Osteoblast (primary cell): Measurements from ENCODE around the gene NACC2. TPM values are rescaled to one million over a fixed set of nuclear protein-coding genes. Genes with fewer than 3 reads are reported as not detected.
A peak's percentile ranks its signal among the peaks of the same experiment; 100 is the strongest.

Experiments
- DNase-seq: peaks from one replicate; pipeline ENCODE4 v3.0.0; 2011; ENCODE audit warnings: low spot score, mixed read lengths; ENCODE audit not compliant: insufficient read length; ENCODE audit errors: missing footprints
- H2AFZ ChIP-seq: 2 replicates; pipeline ENCODE4 v1.6.0; 2011; ENCODE audit warnings: mild to moderate bottlenecking, low read length
- H3K27ac ChIP-seq: 2 replicates; pipeline ENCODE4 v1.5.1; 2011; ENCODE audit warnings: mild to moderate bottlenecking, low read depth, low read length, moderate library complexity
- H3K27me3 ChIP-seq: 2 replicates; pipeline ENCODE4 v1.6.0; 2012; ENCODE audit warnings: mild to moderate bottlenecking, control low read depth, inconsistent platforms, low read length, moderate library complexity; ENCODE audit not compliant: insufficient read depth
- H3K36me3 ChIP-seq: 2 replicates; pipeline ENCODE4 v1.5.1; 2011; ENCODE audit warnings: mild to moderate bottlenecking, low read length, control low read depth, moderate library complexity; ENCODE audit not compliant: insufficient read depth
- H3K4me1 ChIP-seq: 2 replicates; pipeline ENCODE4 v1.5.1; 2011; ENCODE audit warnings: mild to moderate bottlenecking, low read length, control low read depth, moderate library complexity; ENCODE audit not compliant: insufficient read depth
- H3K4me2 ChIP-seq: 2 replicates; pipeline ENCODE4 v1.6.0; 2011; ENCODE audit warnings: mild to moderate bottlenecking, low read length; ENCODE audit not compliant: insufficient read depth
- H3K4me3 ChIP-seq: fragments of 200-600 bp; sonication (generic); 3 replicates; pipeline ENCODE4 v1.5.1; 2012; ENCODE audit warnings: mild to moderate bottlenecking, low read length, inconsistent platforms; ENCODE audit not compliant: insufficient read depth
- H3K79me2 ChIP-seq: 2 replicates; pipeline ENCODE4 v1.6.0; 2012; ENCODE audit warnings: mild to moderate bottlenecking, low read length, control low read depth, inconsistent platforms; ENCODE audit not compliant: insufficient read depth
- H3K9me3 ChIP-seq: 2 replicates; pipeline ENCODE4 v1.5.1; 2011; ENCODE audit warnings: low read depth, low read length, control low read depth
- H4K20me1 ChIP-seq: 2 replicates; pipeline ENCODE4 v1.6.0; 2012; ENCODE audit warnings: mild to moderate bottlenecking, low read length, control low read depth; ENCODE audit not compliant: insufficient read depth
- CTCF ChIP-seq: IDR thresholded peaks from 2 replicates; pipeline ENCODE4 v1.5.1; 2011; ENCODE audit warnings: mild to moderate bottlenecking, low read depth, low read length, moderate library complexity; ENCODE audit errors: extremely low read depth
- total RNA-seq: library from RNA; depleted of rRNA; stranded (reverse); fragments of >200 nt; gene quantifications from 2 replicates; pipeline ENCODE4 v1.2.3, GENCODE V29; 2012

The NACC2 gene
- total RNA-seq, 1 donor: 32.9 TPM

- Histone ChIP-seq H3K36me3 (no peaks in the 10 kb centered on the region), H3K27ac (no peak overlapping the region), H4K20me1 (peaks cover 68% of the 10 kb centered on the region), H3K9me3 (no peaks in the 10 kb centered on the region), H3K4me3 (no peak overlapping the region), H3K4me1 (no peaks in the 10 kb centered on the region), H3K4me2 (no peak overlapping the region), H3K79me2 (peaks cover 93% of the 10 kb centered on the region), H3K27me3 (no peaks in the 10 kb centered on the region), H2AFZ (no peak overlapping the region)
- peak; percentile 50 for DNase-seq
- TF ChIP-seq CTCF: no peak
Measured at GRCh38 chr9:136081826-136082495, 13.1 kb downstream of the NACC2 start.

- DNase-seq: peak; percentile 83
- H3K36me3 ChIP-seq: no peaks in the 10 kb centered on the region
- TF ChIP-seq CTCF: no peak
- H4K20me1 ChIP-seq: peaks cover 68% of the 10 kb centered on the region
- peaks cover 90% of the 10 kb centered on the region for H3K79me2 ChIP-seq
- no peak overlapping the region for H3K4me2 ChIP-seq
- no peaks in the 10 kb centered on the region for H3K9me3 ChIP-seq
- H3K4me1 ChIP-seq: no peaks in the 10 kb centered on the region
- no peaks in the 10 kb centered on the region for H3K27me3 ChIP-seq
- H3K27ac ChIP-seq: no peak overlapping the region
- no peak overlapping the region for H3K4me3 ChIP-seq
- no peak overlapping the region for H2AFZ ChIP-seq
Measured at GRCh38 chr9:136081113-136081825, 13.8 kb downstream of the NACC2 start.

- Histone ChIP-seq H3K4me2 (no peak overlapping the region), H3K27ac (no peak overlapping the region), H4K20me1 (peaks cover 70% of the 10 kb centered on the region), H3K9me3 (no peaks in the 10 kb centered on the region), H3K36me3 (no peaks in the 10 kb centered on the region), H3K4me1 (no peaks in the 10 kb centered on the region), H3K4me3 (no peak overlapping the region), H3K79me2 (peaks cover 90% of the 10 kb centered on the region), H2AFZ (no peak overlapping the region), H3K27me3 (no peaks in the 10 kb centered on the region)
- peak; percentile 63 for DNase-seq
- TF ChIP-seq CTCF: no peak
Measured at GRCh38 chr9:136080716-136081112, 14.4 kb downstream of the NACC2 start.

GRCh38 chr9:136079916-136080246, 15.2 kb downstream of the NACC2 start:
- H3K27me3 ChIP-seq: no peaks in the 10 kb centered on the region
- TF ChIP-seq CTCF: no peak
- H3K4me2 ChIP-seq: no peak overlapping the region
- no peaks in the 10 kb centered on the region for H3K4me1 ChIP-seq
- DNase-seq: peak; percentile 80
- no peak overlapping the region for H3K27ac ChIP-seq
- no peak overlapping the region for H2AFZ ChIP-seq
- peaks cover 70% of the 10 kb centered on the region for H4K20me1 ChIP-seq
- H3K36me3 ChIP-seq: peaks cover under 1% of the 10 kb centered on the region
- no peak overlapping the region for H3K4me3 ChIP-seq
- H3K79me2 ChIP-seq: peaks cover 93% of the 10 kb centered on the region
- no peaks in the 10 kb centered on the region for H3K9me3 ChIP-seq
